Jurkat, Clone E6-1 (cell line): Measurements from ENCODE around the gene THBS2.

ENCODE experiments used
- DNase-seq: peaks from one replicate; pipeline ENCODE4 v3.0.0-alpha.2; 2011; ENCODE audit warnings: low read depth, low spot score
- H3K4me3 ChIP-seq: 2 replicates; pipeline ENCODE4 v1.5.1; 2011; ENCODE audit warnings: mild to moderate bottlenecking, low read length, control low read depth, moderate library complexity

Gene THBS2

GRCh38 chr6:169173532-169174268 lies 79.9 kb downstream of the THBS2 start:
- DNase-seq = no peak

DNA sequence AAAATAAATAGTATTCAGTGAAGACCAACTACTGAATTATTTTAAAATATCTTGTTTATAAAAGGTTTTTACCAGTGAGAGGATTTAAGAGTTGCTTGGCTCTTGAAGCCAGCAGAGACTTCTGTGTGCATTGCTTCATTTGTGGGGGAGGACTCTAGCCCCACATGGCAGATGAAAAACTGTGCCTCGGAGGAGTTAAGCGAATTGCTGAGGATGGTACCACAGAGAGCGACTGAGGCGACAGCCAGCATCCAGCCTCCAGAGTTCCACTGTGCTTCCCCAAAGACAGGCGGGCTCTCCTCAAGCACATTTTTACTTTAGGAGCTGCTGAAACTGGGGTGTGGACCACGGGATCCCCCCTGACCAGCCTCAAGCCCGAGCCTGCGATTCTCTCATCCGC lies 80.7 kb downstream of the THBS2 start:
- H3K4me3 ChIP-seq = no peak overlapping the region
- no peak for DNase-seq

More at GRCh38 chr6:169173532-169174268, 79.9 kb downstream of the THBS2 start:
- H3K4me3 ChIP-seq = no peak overlapping the region

DNA sequence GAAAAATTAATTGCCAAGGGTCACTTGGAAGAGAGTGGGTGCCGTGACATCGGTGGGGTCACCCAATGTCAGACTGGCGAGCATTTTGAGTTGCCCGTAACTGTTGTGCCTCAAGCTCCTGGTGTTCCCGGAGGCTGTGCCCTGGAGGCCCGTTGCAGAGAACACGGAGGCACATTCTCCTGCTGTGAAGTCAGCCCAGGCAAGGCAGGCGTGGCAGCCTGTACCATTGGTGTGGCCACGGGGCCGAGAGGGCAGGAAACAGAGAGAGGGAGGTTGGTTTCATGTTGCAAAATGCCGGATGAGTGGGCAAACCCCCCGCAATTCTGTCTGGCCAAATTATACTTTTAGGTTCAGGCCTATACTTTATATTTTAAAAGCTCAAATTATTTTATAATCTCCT lies 81.2 kb downstream of the THBS2 start:
- no peak overlapping the region for H3K4me3 ChIP-seq
- no peak for DNase-seq

DNA sequence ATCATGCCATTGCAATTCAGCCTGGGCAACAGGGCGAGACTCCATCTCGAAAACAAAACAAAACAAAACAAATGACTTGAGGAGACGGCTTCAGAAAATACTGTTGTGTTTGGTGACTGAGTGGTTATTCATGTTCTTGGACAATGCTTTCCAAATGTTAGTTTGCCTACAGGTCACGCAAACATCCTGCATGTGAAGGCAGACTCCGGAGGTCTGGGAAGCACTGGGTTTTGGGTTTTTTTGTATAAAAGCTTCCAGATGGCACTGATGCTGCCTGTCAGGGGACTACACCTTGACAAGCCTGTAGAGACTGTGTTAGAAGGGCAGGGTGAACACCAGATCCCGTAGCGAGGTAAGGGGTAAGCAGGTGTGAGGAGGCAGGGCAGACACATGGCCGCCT lies 81.7 kb downstream of the THBS2 start:
- DNase-seq = no peak

DNA sequence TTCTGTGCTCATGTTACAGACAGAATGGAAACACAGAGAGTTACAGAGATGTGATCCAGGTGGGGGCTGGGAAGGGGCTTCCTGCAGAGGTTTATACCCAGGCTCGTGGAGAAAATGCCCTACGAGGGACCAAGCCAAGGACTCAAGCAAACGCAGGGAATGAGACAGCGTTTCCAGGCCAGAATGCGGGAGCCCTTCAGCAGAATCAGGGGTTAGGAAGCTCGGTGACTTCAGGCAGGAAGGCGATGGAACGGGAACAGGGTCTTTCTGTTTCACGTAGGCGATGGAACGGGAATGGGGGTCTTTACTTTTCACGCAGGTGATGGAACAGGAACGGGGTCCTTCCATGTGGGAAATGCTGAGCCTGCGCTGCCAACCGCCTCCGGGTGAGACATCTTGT lies 82.6 kb downstream of the THBS2 start:
- H3K4me3 ChIP-seq = no peak overlapping the region
- DNase-seq = no peak

More for the DNA sequence above, 81.7 kb downstream of the THBS2 start:
- no peak overlapping the region for H3K4me3 ChIP-seq

DNA sequence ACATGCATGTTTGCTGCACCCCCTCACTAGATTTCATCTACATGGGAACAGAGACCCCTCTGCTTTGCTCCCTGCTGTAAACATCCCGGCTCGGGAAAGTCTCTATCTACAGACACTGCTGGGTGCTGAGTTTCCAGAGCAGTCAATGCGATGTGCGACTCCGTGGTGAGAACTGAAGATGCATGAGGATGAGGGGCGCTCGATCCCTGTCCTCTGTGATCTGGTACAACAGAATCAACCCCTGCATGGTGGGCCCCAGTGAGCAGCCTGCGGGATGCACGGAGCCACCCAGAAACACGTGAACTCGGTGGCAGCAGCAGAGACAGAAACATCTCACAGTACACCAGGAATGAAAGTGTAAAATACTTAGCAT lies 83.1 kb downstream of the THBS2 start:
- no peak overlapping the region for H3K4me3 ChIP-seq
- no peak for DNase-seq

DNA sequence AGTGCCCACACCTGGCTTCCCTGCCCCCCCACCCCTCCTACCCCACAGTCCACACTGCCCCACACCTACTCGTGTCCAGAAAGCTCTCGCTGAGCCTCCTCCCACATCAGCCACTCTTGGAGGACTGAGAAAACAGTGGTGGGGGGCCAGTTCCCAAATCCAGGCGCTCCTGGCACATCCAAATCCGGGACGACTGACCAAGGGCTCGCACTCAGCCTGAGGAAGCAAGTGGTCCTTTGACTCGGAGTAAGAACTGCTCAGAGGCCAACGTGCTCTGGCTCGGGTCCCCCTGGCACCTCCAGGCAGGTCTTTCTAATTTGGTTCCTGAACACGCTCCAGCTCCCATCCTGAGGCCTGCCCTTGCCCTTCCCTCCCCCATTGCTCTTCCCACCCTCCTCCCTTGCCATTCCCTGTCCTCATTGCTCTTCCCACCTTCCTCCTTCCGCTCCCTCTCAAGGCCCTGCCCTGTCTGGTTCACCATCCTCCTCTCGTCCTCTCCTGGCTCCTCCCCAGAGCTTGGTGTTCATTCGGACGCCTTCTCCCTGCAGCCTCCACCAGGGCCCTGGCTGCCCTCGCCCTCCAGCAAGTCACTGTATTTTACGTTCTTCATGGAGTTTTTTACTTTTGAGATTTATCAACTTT lies 83.6 kb downstream of the THBS2 start:
- DNase-seq = no peak
- no peak overlapping the region for H3K4me3 ChIP-seq

- DNase-seq = no peak
- no peak overlapping the region for H3K4me3 ChIP-seq
Measured at GRCh38 chr6:169169375-169169774, 84.3 kb downstream of the THBS2 start.

- H3K4me3 ChIP-seq = no peak overlapping the region
- no peak for DNase-seq
Measured at GRCh38 chr6:169168706-169169105, 84.9 kb downstream of the THBS2 start.

- DNase-seq = no peak
- no peak overlapping the region for H3K4me3 ChIP-seq
Measured at GRCh38 chr6:169168302-169168630, 85.4 kb downstream of the THBS2 start.

DNA sequence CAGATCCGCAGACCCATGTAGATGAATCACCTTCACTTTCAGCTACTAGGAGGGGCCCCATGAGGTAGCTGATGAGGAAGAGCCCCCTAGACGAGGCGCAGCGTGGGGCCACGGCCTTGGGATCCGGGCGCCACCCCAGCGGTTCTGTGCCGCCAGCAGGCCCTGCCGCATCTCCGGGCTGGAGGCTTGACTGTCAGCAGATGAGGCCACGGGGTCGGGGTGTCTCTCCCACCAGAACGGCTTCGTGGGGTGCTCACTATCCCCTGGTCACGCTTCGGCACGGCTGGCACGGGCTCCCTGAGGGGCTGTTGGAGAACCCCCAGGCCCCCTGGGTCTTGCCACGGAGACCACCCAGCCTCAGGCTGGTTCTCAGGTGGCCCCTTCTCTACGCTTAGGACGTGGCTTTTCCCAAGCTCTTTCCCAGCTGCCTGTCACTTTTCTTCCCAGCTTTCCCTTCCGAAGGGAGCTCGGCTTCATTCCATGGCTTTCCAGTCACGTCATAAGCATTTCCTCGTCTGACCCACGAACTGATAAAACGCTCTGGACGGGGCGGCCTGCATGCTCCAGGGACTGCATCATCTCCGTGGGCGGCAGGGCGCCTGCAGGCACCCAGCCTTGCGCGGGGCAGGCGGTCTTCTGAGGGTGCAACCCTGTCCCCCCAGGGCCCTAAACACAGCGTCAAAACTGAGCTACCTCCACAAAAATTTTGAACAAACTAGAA lies 85.9 kb downstream of the THBS2 start:
- no peak for DNase-seq
- H3K4me3 ChIP-seq = no peak overlapping the region

- DNase-seq = no peak
- H3K4me3 ChIP-seq = no peak overlapping the region
Measured at GRCh38 chr6:169166896-169167580, 86.6 kb downstream of the THBS2 start.
